Esophagus squamous epithelium (tissue), 4 donors: Measurements from ENCODE around the gene ANKRD9.

ENCODE experiments used
- POLR2A ChIP-seq, 4 donors: fragments of 450-650 bp; IDR thresholded peaks; one replicate each; pipeline ENCODE4 v1.6.1; 2017; ENCODE audit warnings: antibody characterized with exemption in 4 of 4, mild to moderate bottlenecking in 4 of 4, moderate library complexity in 3 of 4
- TF ChIP-seq, protein P1 (sequence below), 6 experiments: fragments of 450-650 bp in 4 of 6; fragments of 200-600 bp in 2 of 6; sonication (generic) in 2 of 6; IDR thresholded peaks; one replicate each; pipeline ENCODE4 v1.5.1; 2016 to 2019; ENCODE audit warnings: antibody characterized with exemption in 6 of 6, mild to moderate bottlenecking in 4 of 6, moderate library complexity in 4 of 6

DNA sequence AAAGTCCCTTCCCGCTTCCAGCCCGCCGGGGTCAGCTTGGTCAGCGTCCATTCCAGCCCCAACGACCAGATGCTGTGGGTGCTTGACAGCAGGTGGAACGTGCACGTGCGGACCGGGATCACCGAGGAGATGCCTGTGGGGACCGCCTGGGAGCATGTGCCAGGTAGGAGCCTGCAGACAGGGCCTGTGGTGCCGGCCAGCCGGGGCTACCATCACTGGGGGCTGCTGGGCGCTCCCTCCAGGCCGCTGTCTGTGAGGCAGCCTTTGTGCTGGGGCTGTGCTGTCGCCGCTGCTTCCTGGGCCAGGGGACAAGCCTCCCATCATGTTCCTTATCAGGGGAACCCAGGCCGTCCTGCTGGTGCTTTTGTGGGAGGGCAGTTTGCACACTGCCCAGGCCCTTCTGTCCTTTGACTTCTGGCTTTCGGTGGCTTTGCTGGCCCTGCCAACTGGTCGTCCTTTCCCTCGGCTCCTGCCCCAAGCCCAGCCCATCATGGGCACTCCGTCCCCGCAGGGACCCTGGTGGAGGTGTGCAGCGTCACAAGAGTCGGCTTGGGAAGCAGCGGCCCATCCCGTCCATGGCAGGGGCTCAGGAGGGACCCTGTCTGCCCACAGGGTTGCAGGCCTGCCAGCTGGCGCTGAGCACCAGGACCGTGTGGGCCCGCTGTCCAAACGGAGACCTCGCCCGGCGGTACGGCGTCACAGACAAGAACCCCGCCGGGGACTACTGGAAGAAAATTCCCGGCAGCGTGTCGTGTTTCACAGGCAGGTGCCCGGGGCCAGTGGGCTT, 12.4 kb downstream of the ANKRD9 start:
- TF ChIP-seq POLR2A (IDR thresholded peaks at IDR 0.05), result no peak
- TF ChIP-seq, protein P1, sequence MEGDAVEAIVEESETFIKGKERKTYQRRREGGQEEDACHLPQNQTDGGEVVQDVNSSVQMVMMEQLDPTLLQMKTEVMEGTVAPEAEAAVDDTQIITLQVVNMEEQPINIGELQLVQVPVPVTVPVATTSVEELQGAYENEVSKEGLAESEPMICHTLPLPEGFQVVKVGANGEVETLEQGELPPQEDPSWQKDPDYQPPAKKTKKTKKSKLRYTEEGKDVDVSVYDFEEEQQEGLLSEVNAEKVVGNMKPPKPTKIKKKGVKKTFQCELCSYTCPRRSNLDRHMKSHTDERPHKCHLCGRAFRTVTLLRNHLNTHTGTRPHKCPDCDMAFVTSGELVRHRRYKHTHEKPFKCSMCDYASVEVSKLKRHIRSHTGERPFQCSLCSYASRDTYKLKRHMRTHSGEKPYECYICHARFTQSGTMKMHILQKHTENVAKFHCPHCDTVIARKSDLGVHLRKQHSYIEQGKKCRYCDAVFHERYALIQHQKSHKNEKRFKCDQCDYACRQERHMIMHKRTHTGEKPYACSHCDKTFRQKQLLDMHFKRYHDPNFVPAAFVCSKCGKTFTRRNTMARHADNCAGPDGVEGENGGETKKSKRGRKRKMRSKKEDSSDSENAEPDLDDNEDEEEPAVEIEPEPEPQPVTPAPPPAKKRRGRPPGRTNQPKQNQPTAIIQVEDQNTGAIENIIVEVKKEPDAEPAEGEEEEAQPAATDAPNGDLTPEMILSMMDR (IDR thresholded peaks at IDR 0.05), result no peak
